Omental fat pad (tissue), 4 donors: ENCODE data around the gene KPNA5. TPM values are rescaled to one million over a fixed set of nuclear protein-coding genes. Genes with fewer than 3 reads are reported as not detected.
"Not testable (repeated sequence)": the region's sequence is repeated elsewhere in the genome, so short reads cannot be mapped to it uniquely, and the experiment has no call there.

Experiments used
- ATAC-seq: fragments of 150-250 bp; one replicate; pipeline ENCODE4 v1.9.1; 2016; ENCODE audit warnings: mild to moderate bottlenecking, moderate library complexity; ENCODE audit not compliant: low FRiP score
- DNase-seq: peaks from one replicate; pipeline ENCODE4 v3.0.0-alpha.2; 2019; ENCODE audit warnings: low spot score
- CTCF ChIP-seq, 3 donors: fragments of 450-650 bp; IDR thresholded peaks; one replicate each; pipeline ENCODE4 v1.5.1; 2016 to 2017; ENCODE audit warnings: antibody characterized with exemption in 3 of 3, mild to moderate bottlenecking in 3 of 3, moderate library complexity in 2 of 3
- total RNA-seq, 4 donors: library from RNA; depleted of rRNA; stranded (reverse); fragments of >200 nt; gene quantifications; one replicate each; pipeline ENCODE4 v1.1.0, GENCODE V29; 2016

The KPNA5 gene
- total RNA-seq, 4 donors from 2014 or later: 5.8 to 9.8 (median 8.5) TPM

GRCh38 chr6:116661594-116661993 lies 19.4 kb upstream of the KPNA5 start:
- no peak for DNase-seq
- no peak for ATAC-seq
- no peak for TF ChIP-seq CTCF (IDR thresholded peaks at IDR 0.05)

- ATAC-seq (no peak), DNase-seq (no peak)
- TF ChIP-seq CTCF (IDR thresholded peaks at IDR 0.05): no peak
Observed at GRCh38 chr6:116662202-116662601, 18.8 kb upstream of the KPNA5 start.

- no peak for TF ChIP-seq CTCF (IDR thresholded peaks at IDR 0.05)
- DNase-seq (no peak), ATAC-seq (no peak)
Observed at GRCh38 chr6:116663308-116663707, 17.7 kb upstream of the KPNA5 start.

- DNase-seq, ATAC-seq: not testable (repeated sequence)
Observed at GRCh38 chr6:116664169-116664568, 16.8 kb upstream of the KPNA5 start.

- no peak for ATAC-seq
- no peak for DNase-seq
- TF ChIP-seq CTCF (IDR thresholded peaks at IDR 0.05): no peak
Observed at GRCh38 chr6:116665464-116665863, 15.5 kb upstream of the KPNA5 start.

GRCh38 chr6:116666869-116667268 lies 14.1 kb upstream of the KPNA5 start:
- DNase-seq: no peak
- no peak for ATAC-seq
- TF ChIP-seq CTCF (IDR thresholded peaks at IDR 0.05): no peak

GRCh38 chr6:116667623-116668022 lies 13.4 kb upstream of the KPNA5 start:
- TF ChIP-seq CTCF (IDR thresholded peaks at IDR 0.05): no peak
- DNase-seq (no peak), ATAC-seq (no peak)

GRCh38 chr6:116672306-116672705 lies 8.7 kb upstream of the KPNA5 start:
- DNase-seq: no peak
- ATAC-seq: no peak
- no peak for TF ChIP-seq CTCF (IDR thresholded peaks at IDR 0.05)
